ENCODE data around the gene STAT6.

Gene STAT6

DNA sequence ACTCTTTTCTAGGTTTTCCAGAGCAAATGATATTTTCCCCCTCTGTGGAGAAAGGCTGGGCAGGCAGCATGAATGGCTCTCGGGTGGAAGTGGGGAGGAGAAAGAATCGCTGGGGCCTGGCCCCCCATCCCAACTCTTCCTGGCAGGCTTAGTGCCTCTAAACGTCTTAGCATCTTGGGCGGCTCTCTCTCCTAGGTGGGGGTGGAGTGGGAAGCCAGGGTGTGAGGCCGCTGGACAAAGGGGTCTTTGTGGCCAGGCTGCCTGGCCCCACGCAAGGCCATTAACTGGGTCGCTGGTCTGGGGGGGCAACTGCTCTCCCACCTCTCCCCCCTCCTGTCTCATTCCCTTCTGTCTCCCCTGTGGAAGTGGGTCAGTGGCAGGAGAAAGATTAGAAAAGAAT is 31.6 kb upstream of the STAT6 start:
- no peaks in the 10 kb centered on the region for H4K20me1 ChIP-seq (ENCODE audit: insufficient read depth)
- no peaks in the 10 kb centered on the region for H3K36me3 ChIP-seq (ENCODE audit: insufficient read depth)
- TF ChIP-seq, protein P1, sequence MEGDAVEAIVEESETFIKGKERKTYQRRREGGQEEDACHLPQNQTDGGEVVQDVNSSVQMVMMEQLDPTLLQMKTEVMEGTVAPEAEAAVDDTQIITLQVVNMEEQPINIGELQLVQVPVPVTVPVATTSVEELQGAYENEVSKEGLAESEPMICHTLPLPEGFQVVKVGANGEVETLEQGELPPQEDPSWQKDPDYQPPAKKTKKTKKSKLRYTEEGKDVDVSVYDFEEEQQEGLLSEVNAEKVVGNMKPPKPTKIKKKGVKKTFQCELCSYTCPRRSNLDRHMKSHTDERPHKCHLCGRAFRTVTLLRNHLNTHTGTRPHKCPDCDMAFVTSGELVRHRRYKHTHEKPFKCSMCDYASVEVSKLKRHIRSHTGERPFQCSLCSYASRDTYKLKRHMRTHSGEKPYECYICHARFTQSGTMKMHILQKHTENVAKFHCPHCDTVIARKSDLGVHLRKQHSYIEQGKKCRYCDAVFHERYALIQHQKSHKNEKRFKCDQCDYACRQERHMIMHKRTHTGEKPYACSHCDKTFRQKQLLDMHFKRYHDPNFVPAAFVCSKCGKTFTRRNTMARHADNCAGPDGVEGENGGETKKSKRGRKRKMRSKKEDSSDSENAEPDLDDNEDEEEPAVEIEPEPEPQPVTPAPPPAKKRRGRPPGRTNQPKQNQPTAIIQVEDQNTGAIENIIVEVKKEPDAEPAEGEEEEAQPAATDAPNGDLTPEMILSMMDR (conservative IDR thresholded peaks at IDR 0.05; ENCODE audit: low read depth, low read length): no peak
- no peak overlapping the region for H2AFZ ChIP-seq (ENCODE audit: low read depth)
- no peaks in the 10 kb centered on the region for H3K79me2 ChIP-seq (ENCODE audit: insufficient read depth, low read depth)
- no peaks in the 10 kb centered on the region for H3K27me3 ChIP-seq (ENCODE audit: insufficient read depth, low read depth)
- no peaks in the 10 kb centered on the region for H3K4me1 ChIP-seq (ENCODE audit: low read depth, poor library complexity, severe bottlenecking)
- no peak overlapping the region for H3K27ac ChIP-seq
- no peak overlapping the region for H3K9ac ChIP-seq
- no peak overlapping the region for H3K4me2 ChIP-seq
- no peak overlapping the region for H3K4me3 ChIP-seq (IDR thresholded peaks at IDR 0.05; ENCODE audit: insufficient read depth, low read depth, low read length)

DNA sequence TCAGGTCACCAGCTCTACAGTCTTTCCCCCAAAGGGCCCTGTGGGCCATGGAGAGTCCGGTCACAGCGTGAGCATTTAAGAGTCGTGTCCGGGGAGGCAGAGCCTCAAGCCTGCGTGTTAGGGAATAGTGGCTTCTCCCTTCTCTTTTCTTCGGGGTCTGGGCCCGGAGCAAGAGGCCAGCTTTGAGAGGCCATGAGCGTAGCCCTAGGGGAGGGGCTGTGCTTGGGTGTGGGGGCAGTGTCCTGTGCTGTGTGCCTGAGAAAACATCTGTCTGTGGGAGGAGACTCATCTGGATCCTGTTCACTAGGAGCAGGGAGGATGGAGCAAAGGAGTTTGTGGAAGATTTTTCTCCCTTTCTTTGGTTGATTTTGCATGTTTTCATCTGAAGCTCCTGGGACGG is 31.0 kb upstream of the STAT6 start:
- H4K20me1 ChIP-seq (ENCODE audit: insufficient read depth): no peaks in the 10 kb centered on the region
- no peaks in the 10 kb centered on the region for H3K36me3 ChIP-seq (ENCODE audit: insufficient read depth)
- H3K4me2 ChIP-seq: no peak overlapping the region
- no peak overlapping the region for H3K27ac ChIP-seq
- no peaks in the 10 kb centered on the region for H3K27me3 ChIP-seq (ENCODE audit: insufficient read depth, low read depth)
- H3K79me2 ChIP-seq (ENCODE audit: insufficient read depth, low read depth): no peaks in the 10 kb centered on the region
- TF ChIP-seq, protein P1 (conservative IDR thresholded peaks at IDR 0.05; ENCODE audit: low read depth, low read length): no peak
- no peak overlapping the region for H3K9ac ChIP-seq
- no peaks in the 10 kb centered on the region for H3K4me1 ChIP-seq (ENCODE audit: low read depth, poor library complexity, severe bottlenecking)
- H3K4me3 ChIP-seq (IDR thresholded peaks at IDR 0.05; ENCODE audit: insufficient read depth, low read depth, low read length): no peak overlapping the region
- H2AFZ ChIP-seq (ENCODE audit: low read depth): no peak overlapping the region

DNA sequence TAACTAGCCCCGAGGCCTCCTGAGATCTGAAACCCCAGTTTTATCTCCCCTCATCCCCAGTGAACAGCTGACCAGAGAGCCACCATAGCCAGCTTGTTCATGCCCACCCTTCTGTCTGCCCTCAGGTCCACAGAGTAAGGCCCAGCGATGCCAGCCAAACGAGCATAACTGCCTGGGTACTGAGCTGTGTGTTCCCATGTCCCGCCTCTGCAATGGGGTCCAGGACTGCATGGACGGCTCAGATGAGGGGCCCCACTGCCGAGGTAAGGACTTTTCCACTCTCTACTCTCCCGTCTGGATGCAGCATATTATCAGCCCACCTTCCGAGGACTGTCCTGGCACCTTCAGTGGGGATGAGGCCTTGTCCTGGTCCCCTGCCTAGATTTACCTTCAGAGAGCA is 30.1 kb upstream of the STAT6 start:
- TF ChIP-seq, protein P1 (conservative IDR thresholded peaks at IDR 0.05; ENCODE audit: low read depth, low read length): no peak
- Histone ChIP-seq H3K36me3 (ENCODE audit: insufficient read depth) (no peaks in the 10 kb centered on the region), H3K4me2 (no peak overlapping the region), H2AFZ (ENCODE audit: low read depth) (no peak overlapping the region), H3K4me3 (IDR thresholded peaks at IDR 0.05; ENCODE audit: insufficient read depth, low read depth, low read length) (no peak overlapping the region), H3K27me3 (ENCODE audit: insufficient read depth, low read depth) (no peaks in the 10 kb centered on the region), H3K9ac (no peak overlapping the region), H3K4me1 (ENCODE audit: low read depth, poor library complexity, severe bottlenecking) (no peaks in the 10 kb centered on the region), H3K27ac (no peak overlapping the region), H4K20me1 (ENCODE audit: insufficient read depth) (no peaks in the 10 kb centered on the region), H3K79me2 (ENCODE audit: insufficient read depth, low read depth) (no peaks in the 10 kb centered on the region)

DNA sequence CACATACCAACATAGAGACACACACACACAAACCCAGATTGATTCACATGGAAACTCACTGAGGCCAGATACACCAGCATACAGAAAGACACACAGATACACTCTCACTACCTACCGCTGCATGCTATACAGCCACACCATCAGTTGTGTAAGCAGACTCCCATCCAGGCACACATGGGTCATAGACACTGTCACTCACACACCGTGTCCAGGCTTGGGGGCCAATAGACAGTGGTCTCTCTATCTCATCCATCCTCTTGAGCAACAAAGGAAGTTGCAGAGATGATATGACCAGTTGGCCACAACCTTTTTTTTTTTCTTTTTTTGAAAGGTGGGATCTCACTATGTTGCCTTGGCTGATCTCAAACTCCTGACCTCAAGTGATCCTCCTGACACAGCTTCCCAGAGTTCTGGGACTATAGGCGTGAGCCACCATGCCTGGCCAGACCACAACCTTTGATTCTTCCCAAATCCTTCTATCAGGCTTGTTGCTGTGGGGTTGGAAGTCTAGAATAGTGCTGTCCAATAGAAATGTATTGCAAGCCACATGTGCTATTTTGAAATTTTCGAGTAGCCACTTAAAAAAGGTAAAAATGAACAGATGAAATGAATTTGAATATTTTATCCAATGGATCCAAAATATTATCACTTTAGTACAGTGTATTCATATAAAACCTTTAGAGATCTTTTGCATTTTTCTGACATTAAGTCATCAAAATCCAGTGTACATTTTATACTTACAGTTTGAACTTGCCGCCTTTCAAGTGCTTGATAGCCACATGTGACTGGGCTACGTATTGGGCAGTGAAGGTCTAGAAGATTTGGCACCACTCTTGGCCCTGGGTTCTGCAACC is 28.9 kb upstream of the STAT6 start:
- no peak overlapping the region for H3K9ac ChIP-seq
- H2AFZ ChIP-seq (ENCODE audit: low read depth): no peak overlapping the region
- TF ChIP-seq, protein P1 (conservative IDR thresholded peaks at IDR 0.05; ENCODE audit: low read depth, low read length): no peak
- no peaks in the 10 kb centered on the region for H3K79me2 ChIP-seq (ENCODE audit: insufficient read depth, low read depth)
- no peaks in the 10 kb centered on the region for H3K27me3 ChIP-seq (ENCODE audit: insufficient read depth, low read depth)
- no peak overlapping the region for H3K4me2 ChIP-seq
- H3K4me3 ChIP-seq (IDR thresholded peaks at IDR 0.05; ENCODE audit: insufficient read depth, low read depth, low read length): no peak overlapping the region
- no peak overlapping the region for H3K27ac ChIP-seq
- no peaks in the 10 kb centered on the region for H3K36me3 ChIP-seq (ENCODE audit: insufficient read depth)
- H4K20me1 ChIP-seq (ENCODE audit: insufficient read depth): no peaks in the 10 kb centered on the region
- H3K4me1 ChIP-seq (ENCODE audit: low read depth, poor library complexity, severe bottlenecking): no peaks in the 10 kb centered on the region

Data from KMS-11 (cell line).